ENCODE measurements around the gene RAB33B. TPM values are rescaled to one million over a fixed set of nuclear protein-coding genes. Genes with fewer than 3 reads are reported as not detected.

Gene RAB33B
- total and polyA plus RNA-seq, 2 of the 8 experiments (the other 6 are each of a cell fraction or from before 2014, with no cell fraction given), result 4.2 to 8.7 TPM

DNA sequence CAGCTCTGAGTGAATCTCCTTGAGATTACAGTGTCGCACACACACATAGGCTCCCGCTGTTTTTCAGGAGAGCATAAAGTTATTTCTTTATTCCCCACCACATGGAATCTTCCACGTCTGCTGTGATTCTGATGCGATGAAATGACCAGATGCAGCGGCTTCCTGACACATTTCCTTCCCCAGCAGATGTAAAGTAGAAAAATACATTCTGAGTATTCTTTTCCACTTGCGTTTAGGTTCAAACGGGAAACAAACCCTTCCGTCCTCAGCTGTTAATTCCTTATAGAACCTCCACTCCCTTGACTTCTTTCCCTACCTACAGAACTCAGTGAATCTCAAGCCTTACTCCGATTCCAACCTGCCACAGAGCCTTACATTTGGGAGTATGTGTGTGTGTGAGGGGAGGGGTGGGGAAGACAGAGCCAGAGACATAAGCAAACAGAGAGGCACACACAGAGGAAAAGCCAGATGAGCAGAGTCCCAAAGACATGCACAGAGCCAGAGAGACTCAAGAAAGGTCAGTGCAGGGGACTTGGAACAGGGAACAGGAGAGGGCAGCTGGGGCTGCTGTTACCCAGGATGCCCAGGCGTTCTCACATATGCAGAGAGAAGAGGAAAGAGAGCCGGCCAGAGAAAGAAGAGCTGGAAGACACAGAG lies 54.8 kb downstream of the RAB33B start (continued):
- TF ChIP-seq, protein P1, sequence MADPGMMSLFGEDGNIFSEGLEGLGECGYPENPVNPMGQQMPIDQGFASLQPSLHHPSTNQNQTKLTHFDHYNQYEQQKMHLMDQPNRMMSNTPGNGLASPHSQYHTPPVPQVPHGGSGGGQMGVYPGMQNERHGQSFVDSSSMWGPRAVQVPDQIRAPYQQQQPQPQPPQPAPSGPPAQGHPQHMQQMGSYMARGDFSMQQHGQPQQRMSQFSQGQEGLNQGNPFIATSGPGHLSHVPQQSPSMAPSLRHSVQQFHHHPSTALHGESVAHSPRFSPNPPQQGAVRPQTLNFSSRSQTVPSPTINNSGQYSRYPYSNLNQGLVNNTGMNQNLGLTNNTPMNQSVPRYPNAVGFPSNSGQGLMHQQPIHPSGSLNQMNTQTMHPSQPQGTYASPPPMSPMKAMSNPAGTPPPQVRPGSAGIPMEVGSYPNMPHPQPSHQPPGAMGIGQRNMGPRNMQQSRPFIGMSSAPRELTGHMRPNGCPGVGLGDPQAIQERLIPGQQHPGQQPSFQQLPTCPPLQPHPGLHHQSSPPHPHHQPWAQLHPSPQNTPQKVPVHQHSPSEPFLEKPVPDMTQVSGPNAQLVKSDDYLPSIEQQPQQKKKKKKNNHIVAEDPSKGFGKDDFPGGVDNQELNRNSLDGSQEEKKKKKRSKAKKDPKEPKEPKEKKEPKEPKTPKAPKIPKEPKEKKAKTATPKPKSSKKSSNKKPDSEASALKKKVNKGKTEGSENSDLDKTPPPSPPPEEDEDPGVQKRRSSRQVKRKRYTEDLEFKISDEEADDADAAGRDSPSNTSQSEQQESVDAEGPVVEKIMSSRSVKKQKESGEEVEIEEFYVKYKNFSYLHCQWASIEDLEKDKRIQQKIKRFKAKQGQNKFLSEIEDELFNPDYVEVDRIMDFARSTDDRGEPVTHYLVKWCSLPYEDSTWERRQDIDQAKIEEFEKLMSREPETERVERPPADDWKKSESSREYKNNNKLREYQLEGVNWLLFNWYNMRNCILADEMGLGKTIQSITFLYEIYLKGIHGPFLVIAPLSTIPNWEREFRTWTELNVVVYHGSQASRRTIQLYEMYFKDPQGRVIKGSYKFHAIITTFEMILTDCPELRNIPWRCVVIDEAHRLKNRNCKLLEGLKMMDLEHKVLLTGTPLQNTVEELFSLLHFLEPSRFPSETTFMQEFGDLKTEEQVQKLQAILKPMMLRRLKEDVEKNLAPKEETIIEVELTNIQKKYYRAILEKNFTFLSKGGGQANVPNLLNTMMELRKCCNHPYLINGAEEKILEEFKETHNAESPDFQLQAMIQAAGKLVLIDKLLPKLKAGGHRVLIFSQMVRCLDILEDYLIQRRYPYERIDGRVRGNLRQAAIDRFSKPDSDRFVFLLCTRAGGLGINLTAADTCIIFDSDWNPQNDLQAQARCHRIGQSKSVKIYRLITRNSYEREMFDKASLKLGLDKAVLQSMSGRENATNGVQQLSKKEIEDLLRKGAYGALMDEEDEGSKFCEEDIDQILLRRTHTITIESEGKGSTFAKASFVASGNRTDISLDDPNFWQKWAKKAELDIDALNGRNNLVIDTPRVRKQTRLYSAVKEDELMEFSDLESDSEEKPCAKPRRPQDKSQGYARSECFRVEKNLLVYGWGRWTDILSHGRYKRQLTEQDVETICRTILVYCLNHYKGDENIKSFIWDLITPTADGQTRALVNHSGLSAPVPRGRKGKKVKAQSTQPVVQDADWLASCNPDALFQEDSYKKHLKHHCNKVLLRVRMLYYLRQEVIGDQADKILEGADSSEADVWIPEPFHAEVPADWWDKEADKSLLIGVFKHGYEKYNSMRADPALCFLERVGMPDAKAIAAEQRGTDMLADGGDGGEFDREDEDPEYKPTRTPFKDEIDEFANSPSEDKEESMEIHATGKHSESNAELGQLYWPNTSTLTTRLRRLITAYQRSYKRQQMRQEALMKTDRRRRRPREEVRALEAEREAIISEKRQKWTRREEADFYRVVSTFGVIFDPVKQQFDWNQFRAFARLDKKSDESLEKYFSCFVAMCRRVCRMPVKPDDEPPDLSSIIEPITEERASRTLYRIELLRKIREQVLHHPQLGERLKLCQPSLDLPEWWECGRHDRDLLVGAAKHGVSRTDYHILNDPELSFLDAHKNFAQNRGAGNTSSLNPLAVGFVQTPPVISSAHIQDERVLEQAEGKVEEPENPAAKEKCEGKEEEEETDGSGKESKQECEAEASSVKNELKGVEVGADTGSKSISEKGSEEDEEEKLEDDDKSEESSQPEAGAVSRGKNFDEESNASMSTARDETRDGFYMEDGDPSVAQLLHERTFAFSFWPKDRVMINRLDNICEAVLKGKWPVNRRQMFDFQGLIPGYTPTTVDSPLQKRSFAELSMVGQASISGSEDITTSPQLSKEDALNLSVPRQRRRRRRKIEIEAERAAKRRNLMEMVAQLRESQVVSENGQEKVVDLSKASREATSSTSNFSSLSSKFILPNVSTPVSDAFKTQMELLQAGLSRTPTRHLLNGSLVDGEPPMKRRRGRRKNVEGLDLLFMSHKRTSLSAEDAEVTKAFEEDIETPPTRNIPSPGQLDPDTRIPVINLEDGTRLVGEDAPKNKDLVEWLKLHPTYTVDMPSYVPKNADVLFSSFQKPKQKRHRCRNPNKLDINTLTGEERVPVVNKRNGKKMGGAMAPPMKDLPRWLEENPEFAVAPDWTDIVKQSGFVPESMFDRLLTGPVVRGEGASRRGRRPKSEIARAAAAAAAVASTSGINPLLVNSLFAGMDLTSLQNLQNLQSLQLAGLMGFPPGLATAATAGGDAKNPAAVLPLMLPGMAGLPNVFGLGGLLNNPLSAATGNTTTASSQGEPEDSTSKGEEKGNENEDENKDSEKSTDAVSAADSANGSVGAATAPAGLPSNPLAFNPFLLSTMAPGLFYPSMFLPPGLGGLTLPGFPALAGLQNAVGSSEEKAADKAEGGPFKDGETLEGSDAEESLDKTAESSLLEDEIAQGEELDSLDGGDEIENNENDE (IDR thresholded peaks at IDR 0.05; ENCODE audit: insufficient replicate concordance, low read length), result no peak
- TF ChIP-seq ZNF274 (IDR thresholded peaks at IDR 0.05; ENCODE audit: borderline replicate concordance, extremely low read depth, low read length) (no peak), CREB1 (IDR thresholded peaks at IDR 0.05) (no peak), CHD1 (IDR thresholded peaks at IDR 0.05; ENCODE audit: low read depth, low read length) (no peak), HDAC2 (IDR thresholded peaks at IDR 0.05; ENCODE audit: borderline replicate concordance in 1 of 2, low read depth in 2 of 2, low read length in 2 of 2) (no peak), SRF (IDR thresholded peaks at IDR 0.05; ENCODE audit: low read depth, low read length) (no peak), TAF1 (IDR thresholded peaks at IDR 0.05; ENCODE audit: low read depth, low read length) (no peak), CBX8 (IDR thresholded peaks at IDR 0.05; ENCODE audit: borderline replicate concordance, low read depth, low read length) (no peak), CTBP2 (IDR thresholded peaks at IDR 0.05; ENCODE audit: borderline replicate concordance, insufficient read depth, insufficient read length, low read length) (no peak), RFX5 (IDR thresholded peaks at IDR 0.05; ENCODE audit: borderline replicate concordance, low read depth, low read length) (no peak)
